Measurements from ENCODE around the gene RNASEH1. TPM values are rescaled to one million over a fixed set of nuclear protein-coding genes. Genes with fewer than 3 reads are reported as not detected.

Gene RNASEH1
- total and polyA plus RNA-seq, 2 of the 13 experiments (the other 11 are each of a cell fraction or from before 2014, with no cell fraction given): 14.5 to 57.4 TPM

GRCh38 chr2:3519255-3520205 is 38.6 kb downstream of the RNASEH1 start, which contains the start of gene ADI1 (continued):
- TF ChIP-seq E2F5 (CRISPR knock-in tag; conservative IDR thresholded peaks at IDR 0.05) (peak; percentile 58), NONO (IDR thresholded peaks at IDR 0.05) (no peak), NONO (CRISPR knock-in tag; conservative IDR thresholded peaks at IDR 0.05) (peak; percentile 66; the same call in 1 of the 2 replicates), ZNF703 (CRISPR knock-in tag; IDR thresholded peaks at IDR 0.05; ENCODE audit: borderline replicate concordance) (peak; percentile 95), PLSCR1 (CRISPR knock-in tag; IDR thresholded peaks at IDR 0.05; ENCODE audit: borderline replicate concordance) (no peak; the same call in 1 of the 2 replicates), PRDM4 (CRISPR knock-in tag; IDR thresholded peaks at IDR 0.05; ENCODE audit: borderline replicate concordance) (0 out of 2 replicates have a peak, but pooled peaks have one; percentile 53), SNAPC2 (CRISPR knock-in tag; IDR thresholded peaks at IDR 0.05) (no peak; the same call in none of the 2 replicates), SOX5 (CRISPR knock-in tag; IDR thresholded peaks at IDR 0.05; ENCODE audit: borderline replicate concordance) (peak; percentile 50; the same call in 1 of the 2 replicates), DMTF1 (CRISPR knock-in tag; IDR thresholded peaks at IDR 0.05) (0 out of 2 replicates have a peak, but pooled peaks have one; percentile 21), ZBTB49 (CRISPR knock-in tag; IDR thresholded peaks at IDR 0.05; ENCODE audit: borderline replicate concordance) (no peak), PPARG (CRISPR knock-in tag; conservative IDR thresholded peaks at IDR 0.05) (peak; percentile 82), BCLAF1 (IDR thresholded peaks at IDR 0.05) (no peak), PLRG1 (conservative IDR thresholded peaks at IDR 0.05) (no peak), ZNF431 (CRISPR knock-in tag; IDR thresholded peaks at IDR 0.05; ENCODE audit: borderline replicate concordance, low read depth) (no peak; the same call in 1 of the 2 replicates), U2AF1 (optimal IDR thresholded peaks at IDR 0.05; ENCODE audit: low read depth, low read length) (no peak)

Measured in HepG2 (cell line).